ENCODE results near the gene GNS.

Gene GNS

DNA sequence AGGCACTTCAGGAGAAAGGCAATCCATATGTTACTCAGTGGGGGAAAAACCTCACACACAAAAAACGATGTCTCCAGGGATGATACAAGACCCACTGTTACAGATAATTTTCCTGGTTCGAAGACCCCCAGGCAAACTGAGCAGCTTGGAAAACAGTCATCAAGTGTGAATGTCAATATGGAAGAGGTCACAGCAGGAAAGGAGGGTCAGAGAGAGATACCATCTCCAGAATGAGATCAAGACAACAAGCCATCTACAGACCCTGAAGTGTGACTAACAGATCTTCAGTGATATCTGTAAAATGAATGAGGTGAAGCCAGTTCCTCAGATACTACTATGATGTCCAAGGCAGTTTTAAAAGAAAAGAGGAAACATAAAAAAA, 28.6 kb downstream of the GNS start:
- peaks cover 34% of the 10 kb centered on the region for H3K36me3 Mint-ChIP-seq
- peak overlapping the region; percentile 47 for H3K4me3 Mint-ChIP-seq
- DNase-seq (ENCODE audit: low spot score in 2 of 2) = no peak

DNA sequence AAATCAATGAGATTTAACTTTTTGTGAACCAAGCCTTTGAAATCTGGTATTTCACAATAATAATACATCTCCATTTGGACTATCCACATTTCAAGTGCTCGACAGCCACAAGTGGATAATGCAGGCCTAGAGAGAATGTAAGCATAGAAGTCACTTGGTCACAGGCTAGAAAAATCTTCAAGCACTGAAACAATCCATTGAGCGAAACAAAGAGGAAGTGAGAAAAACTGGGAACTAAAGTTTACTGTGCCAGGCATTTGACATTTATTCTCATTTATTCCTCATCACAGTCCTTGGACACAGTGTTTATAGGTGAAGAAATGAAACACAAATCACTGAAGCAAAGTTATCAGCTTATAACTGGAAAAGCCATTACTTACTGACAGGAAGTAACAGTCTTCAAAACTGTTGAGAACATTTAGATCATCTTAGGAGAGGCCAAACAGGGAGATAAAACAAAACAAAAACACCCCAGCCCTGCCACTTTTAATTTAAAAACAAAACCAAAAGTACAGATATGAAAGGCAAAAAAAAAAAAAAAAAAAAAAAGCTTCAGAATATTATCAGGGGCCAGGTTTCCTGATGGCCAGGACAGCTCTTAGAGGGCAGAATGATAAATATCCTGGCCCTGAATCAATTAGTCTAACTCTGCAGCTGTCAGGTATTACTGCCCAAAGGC, 29.2 kb downstream of the GNS start:
- Mint-ChIP-seq H3K4me1 (peaks cover 18% of the 10 kb centered on the region), H3K9me3 (no peaks in the 10 kb centered on the region), H3K36me3 (peaks cover 39% of the 10 kb centered on the region), H3K4me3 (peak overlapping the region; percentile 47), H3K27ac (peak overlapping the region; percentile 95)
- no peak for DNase-seq (ENCODE audit: low spot score in 2 of 2)
- no peak for ATAC-seq

More for the DNA sequence above, 28.6 kb downstream of the GNS start:
- peaks cover 18% of the 10 kb centered on the region for H3K4me1 Mint-ChIP-seq
- no peaks in the 10 kb centered on the region for H3K9me3 Mint-ChIP-seq
- ATAC-seq = peak; percentile 55
- peak overlapping the region; percentile 95 for H3K27ac Mint-ChIP-seq

DNA sequence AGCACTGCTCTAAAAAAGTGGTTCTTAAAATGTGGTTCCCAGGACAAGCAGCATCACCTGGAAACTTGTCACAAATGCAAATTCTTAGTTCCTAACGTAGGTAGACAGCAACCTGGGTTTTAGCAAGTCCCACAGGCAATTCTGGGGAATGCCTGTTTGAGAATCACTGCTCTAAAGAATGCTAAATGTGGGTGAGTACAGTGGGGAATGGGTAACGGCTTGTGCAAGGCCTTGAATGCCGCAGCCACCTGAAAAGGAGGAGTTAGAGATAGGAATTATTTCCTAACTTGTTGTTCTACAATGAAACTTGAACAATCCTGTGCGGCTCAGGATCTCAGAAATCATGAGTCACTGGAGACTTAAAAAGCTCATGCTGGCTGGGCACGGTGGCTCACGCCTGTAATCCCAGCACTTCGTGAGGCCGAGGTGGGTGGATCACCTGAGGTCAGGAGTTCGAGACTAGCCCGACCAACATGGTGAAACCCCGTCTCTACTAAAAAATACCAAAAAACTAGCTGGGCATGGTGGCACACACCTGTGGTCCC, 34.9 kb downstream of the GNS start:
- H3K4me3 Mint-ChIP-seq = no peak overlapping the region
- ATAC-seq (no peak), DNase-seq (ENCODE audit: low spot score in 2 of 2) (no peak)
- H3K36me3 Mint-ChIP-seq = peaks cover 53% of the 10 kb centered on the region
- H3K27ac Mint-ChIP-seq = peak overlapping the region; percentile 53
- no peaks in the 10 kb centered on the region for H3K9me3 Mint-ChIP-seq
- peaks cover 9% of the 10 kb centered on the region for H3K4me1 Mint-ChIP-seq

DNA sequence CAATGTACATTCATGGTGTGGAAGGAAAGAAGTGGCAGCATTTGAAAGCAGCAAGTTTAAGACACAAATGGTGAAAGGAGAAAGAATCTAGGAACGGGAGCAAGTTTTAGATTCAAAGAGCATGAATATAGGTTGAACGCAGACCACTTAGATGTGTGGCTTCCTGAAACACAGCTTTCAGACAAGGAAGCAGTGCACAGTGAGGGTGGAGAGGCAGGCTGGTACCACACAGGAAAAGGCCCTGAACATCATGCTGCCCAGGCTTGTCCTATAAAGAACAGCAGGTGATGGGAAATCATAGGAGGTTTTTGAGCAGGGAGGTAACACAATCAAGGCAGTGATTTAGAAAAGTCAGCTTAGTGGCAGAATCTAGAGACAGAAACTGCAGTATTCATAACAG, 35.6 kb downstream of the GNS start:
- H3K36me3 Mint-ChIP-seq = peaks cover 54% of the 10 kb centered on the region
- ATAC-seq = no peak
- H3K27ac Mint-ChIP-seq = peak overlapping the region; percentile 53
- H3K4me3 Mint-ChIP-seq = no peak overlapping the region
- DNase-seq (ENCODE audit: low spot score in 2 of 2) = no peak
- peaks cover 9% of the 10 kb centered on the region for H3K4me1 Mint-ChIP-seq
- no peaks in the 10 kb centered on the region for H3K9me3 Mint-ChIP-seq

DNA sequence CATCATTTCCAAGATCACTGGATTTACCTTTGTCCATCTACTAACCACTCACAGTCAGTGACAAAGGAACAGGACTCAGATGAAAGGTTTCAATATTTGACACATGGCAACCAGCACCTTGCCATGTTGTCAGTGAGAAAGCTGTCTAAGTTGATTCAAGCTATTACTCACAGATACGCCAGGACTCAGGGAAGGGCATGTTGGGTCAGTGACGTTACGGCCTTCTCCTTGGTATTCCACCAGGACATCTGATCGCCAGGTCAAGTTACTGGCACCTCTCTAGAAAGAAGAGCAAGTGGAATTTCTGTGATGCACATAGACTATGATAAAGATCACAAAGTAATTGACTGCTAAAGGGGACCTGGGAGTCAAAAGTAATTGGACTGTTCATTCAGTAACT, 36.4 kb downstream of the GNS start:
- DNase-seq (ENCODE audit: low spot score in 2 of 2) (no peak), ATAC-seq (no peak)
- Mint-ChIP-seq H3K36me3 (peaks cover 50% of the 10 kb centered on the region), H3K27ac (no peak overlapping the region), H3K4me3 (no peak overlapping the region), H3K4me1 (peaks cover 9% of the 10 kb centered on the region), H3K9me3 (no peaks in the 10 kb centered on the region)

DNA sequence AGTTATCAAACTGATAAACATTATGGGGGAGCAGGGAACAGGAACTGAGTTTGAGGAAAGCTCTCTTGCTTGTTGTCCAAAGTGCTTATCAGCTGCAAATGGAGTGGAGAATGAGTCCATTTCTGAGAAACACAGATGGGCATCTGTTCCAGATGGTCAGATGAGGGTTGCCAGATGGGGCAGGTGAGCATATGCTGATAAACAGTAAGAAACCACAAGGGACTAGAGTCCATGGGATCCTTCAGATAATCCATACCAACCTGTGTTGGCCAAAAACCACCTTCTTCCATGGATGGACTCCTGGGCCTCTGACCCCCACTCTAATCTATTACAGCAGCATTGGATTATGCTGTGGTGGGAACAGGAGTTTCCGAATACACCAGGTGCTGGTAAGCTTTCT, 38.3 kb downstream of the GNS start:
- Mint-ChIP-seq H3K4me3 (no peak overlapping the region), H3K9me3 (no peaks in the 10 kb centered on the region), H3K36me3 (peaks cover 65% of the 10 kb centered on the region), H3K4me1 (peaks cover 17% of the 10 kb centered on the region), H3K27ac (no peak overlapping the region)
- no peak for DNase-seq (ENCODE audit: low spot score in 2 of 2)
- no peak for ATAC-seq

DNA sequence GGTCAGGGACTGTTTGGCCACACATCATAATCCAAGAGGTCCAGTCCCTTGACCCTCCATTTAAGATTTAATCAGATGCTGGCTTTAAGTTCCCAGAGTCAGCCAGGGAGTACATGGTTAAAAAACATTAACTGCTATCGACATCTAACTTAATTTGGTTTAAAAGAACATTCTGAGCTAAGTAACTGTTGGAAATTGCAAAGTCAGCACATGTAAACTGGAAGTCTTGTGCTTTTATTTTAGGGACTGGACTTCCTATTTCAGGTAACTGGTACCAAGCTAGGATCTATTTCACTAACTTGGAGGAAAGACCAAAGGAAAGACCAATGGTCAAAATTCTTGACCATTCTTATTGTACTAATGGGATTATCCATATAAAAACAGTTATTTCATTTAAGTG, 40.6 kb downstream of the GNS start:
- Mint-ChIP-seq H3K9me3 (no peaks in the 10 kb centered on the region), H3K4me3 (no peak overlapping the region), H3K27ac (no peak overlapping the region), H3K36me3 (peaks cover 59% of the 10 kb centered on the region), H3K4me1 (peaks cover 18% of the 10 kb centered on the region)
- DNase-seq (ENCODE audit: low spot score in 2 of 2) (no peak), ATAC-seq (no peak)

DNA sequence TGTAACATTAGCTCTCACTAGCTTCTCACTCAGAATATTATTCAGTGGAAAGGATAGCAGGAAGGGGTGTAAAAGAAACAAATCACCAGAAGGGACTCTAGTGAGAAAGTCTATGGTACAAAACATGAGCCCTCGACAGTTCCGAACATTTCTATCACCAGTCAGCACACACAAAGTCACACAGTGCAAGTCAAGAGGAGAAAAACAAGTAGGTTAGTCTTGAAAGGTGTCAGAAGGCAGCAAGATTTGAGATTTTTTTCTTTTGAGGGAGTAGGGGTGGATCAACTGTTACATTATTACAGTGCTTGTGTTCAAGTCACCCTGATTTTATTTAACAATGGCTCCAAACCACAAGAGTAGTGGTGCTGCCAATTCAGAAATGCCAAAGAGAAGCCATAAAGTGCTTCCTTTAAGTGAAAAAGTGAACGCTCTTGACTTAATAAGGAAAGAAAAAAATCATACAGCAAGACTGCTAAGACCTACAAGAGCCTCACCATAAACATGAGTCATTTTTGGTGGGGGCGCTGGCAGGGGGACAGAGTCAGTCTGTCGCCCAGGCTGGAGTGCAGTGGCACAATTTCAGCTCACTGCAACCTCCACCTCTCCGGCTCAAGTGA, 42.3 kb downstream of the GNS start:
- peaks cover 19% of the 10 kb centered on the region for H3K4me1 Mint-ChIP-seq
- H3K4me3 Mint-ChIP-seq = no peak overlapping the region
- DNase-seq (ENCODE audit: low spot score in 2 of 2) (no peak), ATAC-seq (no peak)
- peaks cover 55% of the 10 kb centered on the region for H3K36me3 Mint-ChIP-seq
- no peaks in the 10 kb centered on the region for H3K9me3 Mint-ChIP-seq
- peak overlapping the region; percentile 76 for H3K27ac Mint-ChIP-seq

DNA sequence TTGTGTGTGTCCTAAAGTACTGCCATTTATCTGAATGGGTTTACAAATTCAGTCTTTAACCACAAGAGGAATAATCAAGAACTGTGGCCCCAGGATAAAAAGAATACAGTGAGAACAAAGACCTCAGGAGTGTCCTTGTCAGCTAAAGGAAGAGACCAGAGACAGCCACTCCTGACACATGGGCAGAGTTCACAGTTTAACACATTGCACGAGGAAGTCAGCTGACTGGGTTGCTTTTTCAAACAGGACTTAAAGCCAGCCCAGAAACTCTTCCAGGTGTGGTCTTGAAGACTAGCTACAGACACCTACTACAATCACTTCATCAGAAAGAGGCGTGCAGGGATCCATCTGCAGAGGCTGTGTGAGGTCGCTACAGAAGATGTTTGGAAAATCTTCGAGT, 42.8 kb downstream of the GNS start:
- H3K36me3 Mint-ChIP-seq = peaks cover 50% of the 10 kb centered on the region
- ATAC-seq (no peak), DNase-seq (ENCODE audit: low spot score in 2 of 2) (no peak)
- no peak overlapping the region for H3K4me3 Mint-ChIP-seq
- no peaks in the 10 kb centered on the region for H3K9me3 Mint-ChIP-seq
- peaks cover 19% of the 10 kb centered on the region for H3K4me1 Mint-ChIP-seq
- peak overlapping the region; percentile 76 for H3K27ac Mint-ChIP-seq

DNA sequence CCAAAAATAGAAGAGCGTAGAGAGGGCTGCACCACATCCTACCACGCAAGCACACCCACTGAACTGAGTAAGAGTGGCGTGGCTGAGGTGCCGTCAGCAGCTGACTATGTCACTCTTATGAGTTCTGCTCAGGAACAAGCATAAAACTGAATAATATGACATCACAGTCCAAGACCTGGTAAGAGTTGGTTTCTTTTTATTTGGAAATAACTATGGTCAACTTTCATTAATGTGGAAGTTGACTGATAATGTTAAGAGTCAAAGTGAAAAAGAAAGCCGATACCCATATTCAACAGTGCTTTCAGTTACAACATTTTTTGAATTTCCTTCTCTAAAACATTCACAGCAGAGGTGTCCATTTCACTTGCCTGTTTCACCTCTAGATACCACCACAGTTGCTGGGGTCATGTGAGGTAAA, 44.6 kb downstream of the GNS start:
- ATAC-seq = peak; percentile 97
- H3K4me3 Mint-ChIP-seq = no peak overlapping the region

DNA sequence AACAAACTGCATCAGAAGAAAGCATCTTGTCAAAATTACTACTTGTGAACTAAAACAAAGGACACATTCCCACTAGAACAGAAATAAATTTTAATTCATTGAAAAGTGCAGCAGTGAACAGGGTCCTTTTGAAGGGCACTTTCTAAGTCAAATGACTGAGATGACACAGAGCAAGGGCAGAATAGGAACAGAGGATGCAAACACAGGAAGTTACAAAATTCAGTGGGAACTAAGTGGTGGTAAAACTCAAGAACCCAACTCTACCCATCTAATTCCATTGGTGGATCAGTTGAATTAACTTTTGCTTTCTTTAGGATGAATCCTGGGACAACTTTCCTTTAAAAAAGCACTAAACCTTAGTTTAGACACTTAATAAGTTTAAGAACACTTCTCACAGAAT, 45.8 kb downstream of the GNS start:
- Mint-ChIP-seq H3K36me3 (peaks cover 32% of the 10 kb centered on the region), H3K4me3 (no peak overlapping the region), H3K27ac (peak overlapping the region; percentile 69), H3K4me1 (peaks cover 19% of the 10 kb centered on the region), H3K9me3 (no peaks in the 10 kb centered on the region)
- ATAC-seq = no peak
- no peak for DNase-seq (ENCODE audit: low spot score in 2 of 2)

More for the DNA sequence above, 44.6 kb downstream of the GNS start:
- no peak for DNase-seq (ENCODE audit: low spot score in 2 of 2)
- Mint-ChIP-seq H3K4me1 (peaks cover 19% of the 10 kb centered on the region), H3K9me3 (no peaks in the 10 kb centered on the region), H3K36me3 (peaks cover 36% of the 10 kb centered on the region), H3K27ac (peak overlapping the region; percentile 69)

DNA sequence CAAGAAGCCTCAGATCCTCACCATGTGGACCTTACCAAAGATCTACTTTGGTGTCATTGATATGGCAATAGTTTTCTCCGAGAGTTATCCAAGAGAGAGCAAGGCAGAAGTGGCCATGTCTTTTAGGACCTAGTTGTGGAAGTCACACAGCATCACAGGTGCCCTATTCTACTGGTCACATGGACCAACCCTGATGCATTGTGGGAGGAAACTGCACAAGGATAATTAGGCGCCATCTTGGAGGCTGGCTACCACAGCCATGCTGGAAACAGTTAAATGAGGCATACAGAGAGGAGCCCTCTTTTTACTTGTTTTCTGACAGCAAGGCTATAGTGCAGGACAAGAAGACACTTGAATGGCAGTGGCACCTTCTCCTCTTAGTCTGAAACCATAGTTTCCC, 49.8 kb downstream of the GNS start:
- Mint-ChIP-seq H3K9me3 (no peaks in the 10 kb centered on the region), H3K4me3 (no peak overlapping the region), H3K27ac (no peak overlapping the region), H3K4me1 (peaks cover 12% of the 10 kb centered on the region), H3K36me3 (peaks cover 11% of the 10 kb centered on the region)
- ATAC-seq (no peak), DNase-seq (ENCODE audit: low spot score in 2 of 2) (no peak)

DNA sequence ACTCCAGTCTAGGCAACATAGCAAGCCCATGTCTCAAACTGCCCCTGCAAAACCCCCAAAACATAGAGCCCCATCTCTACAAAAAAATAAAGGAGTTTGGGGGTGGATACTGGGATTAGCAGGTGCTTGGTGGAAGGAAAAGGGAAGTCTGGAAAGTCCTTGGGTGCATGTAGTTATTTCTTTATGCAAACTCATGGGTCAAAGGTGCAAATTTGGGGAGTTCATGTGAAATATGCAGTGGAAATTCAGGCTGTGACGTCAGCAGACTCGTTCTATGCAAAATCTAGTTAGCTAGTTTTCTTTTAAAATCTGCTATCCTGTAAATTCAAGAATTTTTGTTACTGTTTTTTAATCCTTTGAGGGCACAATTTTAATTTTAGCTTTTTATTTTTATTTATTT, 51.3 kb downstream of the GNS start:
- no peak overlapping the region for H3K4me3 Mint-ChIP-seq
- H3K9me3 Mint-ChIP-seq = no peaks in the 10 kb centered on the region
- peaks cover 5% of the 10 kb centered on the region for H3K36me3 Mint-ChIP-seq
- DNase-seq (ENCODE audit: low spot score in 2 of 2) = no peak
- no peak overlapping the region for H3K27ac Mint-ChIP-seq
- ATAC-seq = no peak
- peaks cover 5% of the 10 kb centered on the region for H3K4me1 Mint-ChIP-seq

DNA sequence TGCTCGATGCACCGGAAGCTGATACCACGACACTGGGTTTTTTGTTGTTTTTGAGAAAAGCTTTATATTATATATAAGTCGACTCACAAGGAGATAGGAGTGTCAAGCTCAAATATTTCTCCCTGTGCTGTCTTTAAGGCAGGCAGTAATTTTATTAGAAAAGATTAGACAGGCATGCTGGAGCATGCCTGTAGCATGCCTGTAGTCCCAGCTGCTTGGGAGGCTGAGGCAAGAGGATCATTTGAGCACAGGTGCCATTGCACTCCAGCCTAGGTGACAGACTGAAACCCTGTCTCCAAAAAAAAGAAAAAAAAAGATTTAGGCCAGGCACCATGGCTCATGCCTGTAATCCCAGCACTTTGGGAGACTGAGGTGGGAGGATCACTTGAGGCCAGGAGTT, 51.8 kb downstream of the GNS start:
- H3K36me3 Mint-ChIP-seq = peaks cover 5% of the 10 kb centered on the region
- no peaks in the 10 kb centered on the region for H3K9me3 Mint-ChIP-seq
- H3K27ac Mint-ChIP-seq = no peak overlapping the region
- peaks cover 6% of the 10 kb centered on the region for H3K4me1 Mint-ChIP-seq
- DNase-seq (ENCODE audit: low spot score in 2 of 2) (no peak), ATAC-seq (no peak)
- no peak overlapping the region for H3K4me3 Mint-ChIP-seq

DNA sequence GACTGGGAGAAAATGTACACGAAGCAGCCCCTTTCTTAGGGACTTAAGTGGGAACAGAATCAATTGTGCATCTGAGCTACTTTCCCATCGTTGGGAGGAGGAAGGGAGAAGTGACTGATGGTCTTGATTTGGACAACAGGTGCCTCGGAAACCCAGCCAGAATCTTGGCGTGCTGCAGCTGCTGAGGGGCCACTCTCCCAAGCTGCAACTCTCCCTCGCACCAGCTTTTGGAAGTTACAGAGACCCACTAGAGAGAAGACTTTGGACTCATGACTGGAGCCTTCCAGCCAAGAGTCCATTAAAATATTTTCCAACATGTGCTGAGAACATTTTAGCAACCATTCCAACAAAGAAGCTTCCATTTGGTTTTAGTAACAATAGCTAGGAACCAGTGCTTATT, 52.3 kb downstream of the GNS start:
- DNase-seq (ENCODE audit: low spot score in 2 of 2) (no peak), ATAC-seq (no peak)
- no peak overlapping the region for H3K4me3 Mint-ChIP-seq
- H3K36me3 Mint-ChIP-seq = peaks cover 5% of the 10 kb centered on the region
- no peaks in the 10 kb centered on the region for H3K9me3 Mint-ChIP-seq
- H3K27ac Mint-ChIP-seq = no peak overlapping the region
- H3K4me1 Mint-ChIP-seq = peaks cover 11% of the 10 kb centered on the region

DNA sequence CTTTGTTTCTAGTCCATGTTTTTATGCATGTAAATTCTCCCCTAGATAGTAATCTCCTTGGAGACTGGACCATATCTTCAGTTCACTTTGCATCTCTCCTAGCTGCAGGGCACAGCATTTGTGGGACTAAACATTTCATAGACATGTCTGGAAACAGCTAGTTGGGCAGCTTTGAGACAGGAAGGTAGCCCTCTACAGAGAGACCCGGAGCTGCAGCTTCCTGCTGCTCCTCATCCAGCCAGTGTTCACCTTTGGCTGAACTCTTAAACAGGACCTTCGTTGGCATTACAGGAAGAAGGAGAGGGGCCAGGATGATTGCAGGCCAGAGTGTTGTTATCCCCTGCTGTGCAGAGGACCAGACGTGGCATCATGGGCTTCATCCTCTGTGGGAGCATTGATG, 52.9 kb downstream of the GNS start:
- Mint-ChIP-seq H3K9me3 (no peaks in the 10 kb centered on the region), H3K36me3 (peaks cover 5% of the 10 kb centered on the region), H3K4me3 (no peak overlapping the region), H3K27ac (no peak overlapping the region), H3K4me1 (peaks cover 13% of the 10 kb centered on the region)
- ATAC-seq (no peak), DNase-seq (ENCODE audit: low spot score in 2 of 2) (no peak)
